NCI-H510A treated with DMSO at 0.1 percent for 48 hours (cell line): ENCODE measurements around the gene MRPL27.

Source experiments
- DNase-seq: peaks from one replicate; lab custom pipeline; 2025; lab: John Stamatoyannopoulos, UW

The MRPL27 gene

GRCh38 chr17:50360486-50361115 lies 12.4 kb downstream of the MRPL27 start:
- no peak for DNase-seq

DNA sequence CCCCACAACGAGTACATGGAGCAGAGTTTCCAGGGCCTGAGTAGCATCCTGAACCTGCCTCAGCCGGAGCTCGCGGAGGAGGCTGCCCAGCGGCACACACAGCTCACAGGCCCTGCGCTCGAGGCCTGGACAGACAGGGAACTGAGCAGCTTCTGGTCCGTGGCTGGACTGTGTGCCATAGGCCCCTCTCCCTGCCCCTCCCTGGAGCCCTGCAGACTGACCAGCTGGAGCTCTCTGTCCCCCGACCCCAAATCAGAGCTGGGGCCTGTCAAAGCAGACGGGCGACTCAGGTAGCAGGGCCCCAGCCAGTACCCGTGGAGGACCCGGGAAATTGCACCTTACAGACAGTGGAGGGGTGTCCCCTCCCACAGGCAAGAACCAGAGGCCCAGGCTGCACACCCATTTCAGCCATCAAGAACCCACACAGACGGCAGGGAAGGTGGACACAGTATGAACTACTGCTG lies 13.0 kb downstream of the MRPL27 start:
- DNase-seq = no peak

GRCh38 chr17:50359005-50359699 lies 13.8 kb downstream of the MRPL27 start:
- DNase-seq = no peak

- no peak for DNase-seq
Observed at GRCh38 chr17:50358177-50358576, 14.8 kb downstream of the MRPL27 start.

GRCh38 chr17:50356892-50357510 lies 16.0 kb downstream of the MRPL27 start:
- no peak for DNase-seq

DNA sequence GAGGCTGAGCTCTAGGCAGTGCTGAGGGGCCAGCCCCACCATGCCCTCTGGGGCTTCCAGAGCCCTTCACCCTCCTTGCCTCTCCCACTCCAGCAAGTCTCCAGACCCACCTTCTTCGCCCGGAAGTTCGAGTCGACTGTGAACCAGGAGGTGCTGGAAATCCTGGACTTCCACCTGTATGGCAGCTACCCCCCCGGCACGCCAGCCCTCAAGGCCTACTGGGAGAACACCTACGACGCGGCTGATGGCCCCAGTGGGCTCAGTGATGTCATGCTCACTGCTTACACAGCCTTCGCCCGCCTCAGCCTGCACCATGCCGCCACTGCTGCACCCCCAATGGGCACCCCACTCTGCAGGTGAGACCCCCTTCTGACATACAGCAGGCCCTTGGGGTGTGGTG lies 16.6 kb downstream of the MRPL27 start:
- no peak for DNase-seq

- no peak for DNase-seq
Observed at GRCh38 chr17:50355701-50356341, 17.2 kb downstream of the MRPL27 start.

- no peak for DNase-seq
Observed at GRCh38 chr17:50355336-50355700, 17.7 kb downstream of the MRPL27 start.

DNA sequence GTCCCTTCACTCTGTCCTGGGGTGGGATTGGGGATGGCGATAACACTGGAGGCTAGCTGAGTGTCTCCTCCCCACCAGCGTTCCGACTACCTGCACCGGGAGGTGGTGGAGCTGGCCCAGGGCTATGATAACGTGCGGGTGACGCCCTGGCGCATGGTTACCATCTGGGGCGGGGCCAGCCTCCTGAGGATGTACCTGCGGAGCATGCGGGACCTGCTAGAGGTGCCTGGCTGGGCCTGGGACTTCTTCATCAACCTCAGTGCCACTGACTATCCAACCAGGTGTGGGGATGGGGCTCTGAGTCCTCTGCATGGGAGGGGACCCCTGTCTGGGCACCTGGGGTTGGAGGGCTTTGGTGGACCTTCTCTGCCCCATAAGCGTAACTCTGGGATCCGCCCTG lies 18.2 kb downstream of the MRPL27 start:
- DNase-seq = no peak

GRCh38 chr17:50354198-50354597 lies 18.8 kb downstream of the MRPL27 start:
- DNase-seq = no peak

GRCh38 chr17:50353600-50354195 lies 19.3 kb downstream of the MRPL27 start:
- DNase-seq = no peak

- DNase-seq = no peak
Observed at GRCh38 chr17:50352693-50353599, 20.0 kb downstream of the MRPL27 start.

DNA sequence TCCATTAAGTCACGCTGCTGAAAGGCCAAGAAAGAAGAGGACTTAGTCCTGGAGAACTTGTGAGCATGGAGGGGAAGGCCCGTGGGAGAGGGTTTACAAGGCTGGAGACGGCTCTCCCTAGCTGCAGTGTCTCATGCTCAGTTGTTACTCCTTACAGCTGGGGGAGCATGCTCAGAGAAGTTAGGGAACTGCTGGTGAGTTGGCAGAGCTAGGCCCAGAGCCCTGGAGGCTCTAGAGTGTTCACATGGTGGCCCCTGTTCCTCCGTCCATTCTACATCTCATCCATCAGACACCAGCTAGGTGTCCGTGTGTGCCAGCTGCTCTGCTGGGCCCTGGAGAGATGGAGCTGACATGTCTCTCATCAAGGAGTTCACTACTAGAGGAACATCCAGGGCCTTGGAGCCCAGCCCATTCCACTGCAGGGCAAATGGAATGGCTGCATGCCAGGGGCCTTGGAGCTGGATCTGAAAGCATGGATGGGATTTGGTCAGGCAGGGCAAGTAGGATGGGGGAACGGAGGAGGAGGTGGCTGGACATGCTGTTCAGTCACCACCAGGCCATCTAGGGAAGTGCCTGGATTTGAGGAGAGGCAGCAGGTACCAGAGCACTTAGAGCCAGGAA lies 20.8 kb downstream of the MRPL27 start:
- DNase-seq = no peak

- DNase-seq = no peak
Observed at GRCh38 chr17:50350733-50351132, 22.3 kb downstream of the MRPL27 start.

GRCh38 chr17:50349243-50349600 lies 23.8 kb downstream of the MRPL27 start:
- no peak for DNase-seq

GRCh38 chr17:50348522-50349242 lies 24.3 kb downstream of the MRPL27 start:
- no peak for DNase-seq

- no peak for DNase-seq
Observed at GRCh38 chr17:50347894-50348291, 25.1 kb downstream of the MRPL27 start.

DNA sequence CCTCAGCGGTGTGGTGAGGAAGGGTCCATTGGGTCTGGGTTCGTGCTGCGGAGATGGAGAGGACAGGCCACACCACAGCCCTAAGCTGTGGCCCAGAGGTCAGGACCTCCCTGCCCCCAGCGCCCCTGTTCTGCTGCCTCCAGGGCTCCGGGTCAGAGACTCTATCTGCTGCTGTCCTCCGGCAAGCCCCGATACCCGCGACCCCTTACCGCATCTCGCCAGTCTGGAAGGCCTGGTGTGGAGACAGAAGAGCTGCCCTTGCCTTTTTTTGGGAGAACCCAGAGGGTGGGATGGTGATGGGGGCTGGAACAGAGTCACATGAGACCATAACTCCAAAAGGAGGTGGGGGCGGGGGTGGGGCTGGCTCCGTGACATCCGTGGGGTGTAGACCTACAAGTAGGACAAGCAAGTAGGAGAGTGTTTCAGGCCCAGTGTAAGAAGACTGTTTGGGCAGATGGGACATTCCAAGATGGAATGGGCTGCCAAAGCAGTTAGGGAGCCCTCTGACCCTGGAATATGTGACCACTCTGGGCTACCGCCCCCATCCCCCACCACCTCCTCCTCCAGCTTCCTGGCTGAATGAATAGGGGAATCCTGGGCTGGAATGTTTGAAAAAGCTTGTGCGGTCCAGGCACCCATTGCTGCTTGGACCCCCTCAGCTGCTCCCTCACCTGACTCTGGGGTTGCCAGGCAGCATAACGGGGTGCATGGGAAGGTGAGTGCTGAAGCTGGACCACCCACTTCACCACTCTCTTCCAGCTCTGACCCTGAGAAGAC lies 25.7 kb downstream of the MRPL27 start:
- no peak for DNase-seq

DNA sequence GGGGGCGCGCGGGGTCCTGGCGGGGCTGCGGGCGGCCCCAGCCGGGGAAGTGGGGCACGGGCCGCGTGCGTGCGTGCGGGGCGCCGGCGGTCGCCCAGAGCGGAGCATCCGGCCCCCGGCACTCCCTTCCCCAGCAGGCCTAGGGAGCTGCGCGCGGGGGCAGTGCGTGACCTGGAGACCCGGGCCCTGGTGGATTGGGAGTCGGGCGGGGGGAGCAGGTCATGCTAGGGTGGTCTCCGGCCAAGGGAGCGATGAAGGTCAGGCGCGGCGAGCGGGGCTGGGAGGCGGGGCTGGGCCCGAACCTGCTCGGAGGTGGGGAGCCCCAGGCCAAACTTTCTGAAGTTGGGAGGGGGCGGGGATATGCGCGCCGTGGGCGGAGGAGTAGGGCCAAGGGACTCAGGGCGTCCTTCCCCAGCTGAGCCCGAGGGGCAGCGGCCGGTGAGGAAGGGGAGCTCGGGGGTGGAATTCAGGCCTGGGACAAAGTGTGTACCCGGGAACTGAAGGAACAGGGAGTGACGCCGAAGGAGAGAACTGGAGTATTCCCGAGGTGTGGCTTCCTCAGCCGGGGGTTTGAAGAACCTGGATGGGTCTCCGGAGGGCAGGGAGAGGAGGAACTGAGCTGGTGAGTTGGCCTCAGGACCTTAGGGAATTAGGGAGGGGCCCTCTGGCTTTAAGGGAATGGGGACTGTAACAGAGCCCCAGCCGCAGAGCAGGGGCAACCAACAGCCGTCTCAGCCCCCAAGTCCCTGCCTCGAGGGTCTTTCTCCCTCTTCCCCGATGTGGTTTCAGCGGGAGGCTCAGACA lies 26.5 kb downstream of the MRPL27 start:
- no peak for DNase-seq
